Activated CD8-positive, alpha-beta T cell treated with anti-CD3 and anti-CD28 coated beads for 36 hours (primary cell): ENCODE measurements around the gene MED19. TPM values are rescaled to one million over a fixed set of nuclear protein-coding genes. Genes with fewer than 3 reads are reported as not detected.
A peak's percentile ranks its signal among the peaks of the same experiment; 100 is the strongest.

Experiments used
- ATAC-seq: fragments of 200-7000 bp; cut with Tn5 transposase; one replicate; pipeline ENCODE4 v1.10.0; 2021; ENCODE audit warnings: mild to moderate bottlenecking, moderate library complexity
- CTCF ChIA-PET: fragments of 350-600 bp; sonication (Branson Sonifier 250); formaldehyde crosslinking; loops from one replicate; lab custom pipeline; 2021; ENCODE audit warnings: antibody characterized with exemption; lab: Charles Lee
- POLR2A ChIA-PET: fragments of 350-600 bp; sonication (Branson Sonifier 250); formaldehyde crosslinking; loops from one replicate; lab custom pipeline; 2021; ENCODE audit warnings: antibody characterized with exemption; lab: Charles Lee
- DNase-seq: peaks from one replicate; pipeline ENCODE4 v3.0.0-alpha.2; 2020
- H3K27ac Mint-ChIP-seq: one replicate; pipeline ENCODE4 v1.8.0; 2021; ENCODE audit warnings: mild to moderate bottlenecking, mixed read lengths
- H3K27me3 Mint-ChIP-seq: one replicate; pipeline ENCODE4 v1.8.0; 2021; ENCODE audit warnings: mixed read lengths
- H3K36me3 Mint-ChIP-seq: one replicate; pipeline ENCODE4 v1.8.0; 2021; ENCODE audit warnings: low read depth, mixed read lengths
- H3K4me1 Mint-ChIP-seq: one replicate; pipeline ENCODE4 v1.8.0; 2021; ENCODE audit warnings: low read depth, mixed read lengths
- H3K4me3 Mint-ChIP-seq: one replicate; pipeline ENCODE4 v1.8.0; 2021; ENCODE audit warnings: mild to moderate bottlenecking, moderate library complexity, mixed read lengths
- H3K9me3 Mint-ChIP-seq: one replicate; pipeline ENCODE4 v1.8.0; 2021; ENCODE audit warnings: mixed read lengths
- intact Hi-C: fragments of 100-400 bp; cut with micrococcal nuclease; formaldehyde crosslinking; loops from one replicate; pipeline ENCODE4 v1.10.0; 2022
- total RNA-seq, 2 experiments: library from RNA; stranded (reverse); gene quantifications; one replicate each; pipeline ENCODE4 v1.2.3, GENCODE V29; 2021
- TF ChIP-seq, protein P1 (sequence below): fragments of 200-600 bp; IDR thresholded peaks from one replicate; pipeline ENCODE4 v1.8.0; 2022; ENCODE audit warnings: antibody characterized with exemption, mild to moderate bottlenecking

The MED19 gene
- total RNA-seq, 2 experiments from 2014 or later, result 9.1 to 10.3 TPM

DNA sequence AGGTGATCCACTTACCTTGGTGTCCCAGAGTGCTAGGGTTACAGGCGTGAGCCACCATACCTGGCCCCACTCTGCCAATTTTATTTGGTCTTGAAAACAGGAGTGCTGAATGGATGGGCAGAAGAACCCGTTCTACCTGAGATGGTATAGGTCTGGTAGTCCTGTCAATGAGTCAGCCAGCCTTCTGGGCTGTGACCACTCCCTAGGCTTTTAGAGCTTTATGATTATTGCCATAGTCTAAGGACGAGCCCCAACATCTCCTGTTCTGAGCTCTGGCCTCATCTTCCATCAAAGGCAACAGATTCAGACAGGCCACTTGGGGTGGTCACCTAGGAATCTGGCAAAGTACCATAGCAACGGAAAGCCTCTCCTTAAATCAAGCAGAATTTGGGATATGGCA lies 32.6 kb downstream of the MED19 start:
- ATAC-seq, result no peak
- ChIA-PET POLR2A (interaction anchor here (2.0 kb wide), 1 partner anchor 12 kb away, joined by 4 read pairs; the partner anchor contains the start of gene ZDHHC5), CTCF (interaction anchor here (1.1 kb wide), 1 partner anchor 121 kb away, joined by 3 read pairs; no protein-coding TSS in a partner anchor)
- H3K27ac Mint-ChIP-seq, result no peak overlapping the region
- TF ChIP-seq, protein P1, sequence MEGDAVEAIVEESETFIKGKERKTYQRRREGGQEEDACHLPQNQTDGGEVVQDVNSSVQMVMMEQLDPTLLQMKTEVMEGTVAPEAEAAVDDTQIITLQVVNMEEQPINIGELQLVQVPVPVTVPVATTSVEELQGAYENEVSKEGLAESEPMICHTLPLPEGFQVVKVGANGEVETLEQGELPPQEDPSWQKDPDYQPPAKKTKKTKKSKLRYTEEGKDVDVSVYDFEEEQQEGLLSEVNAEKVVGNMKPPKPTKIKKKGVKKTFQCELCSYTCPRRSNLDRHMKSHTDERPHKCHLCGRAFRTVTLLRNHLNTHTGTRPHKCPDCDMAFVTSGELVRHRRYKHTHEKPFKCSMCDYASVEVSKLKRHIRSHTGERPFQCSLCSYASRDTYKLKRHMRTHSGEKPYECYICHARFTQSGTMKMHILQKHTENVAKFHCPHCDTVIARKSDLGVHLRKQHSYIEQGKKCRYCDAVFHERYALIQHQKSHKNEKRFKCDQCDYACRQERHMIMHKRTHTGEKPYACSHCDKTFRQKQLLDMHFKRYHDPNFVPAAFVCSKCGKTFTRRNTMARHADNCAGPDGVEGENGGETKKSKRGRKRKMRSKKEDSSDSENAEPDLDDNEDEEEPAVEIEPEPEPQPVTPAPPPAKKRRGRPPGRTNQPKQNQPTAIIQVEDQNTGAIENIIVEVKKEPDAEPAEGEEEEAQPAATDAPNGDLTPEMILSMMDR, result no peak
- no peak overlapping the region for H3K4me3 Mint-ChIP-seq
- no peaks in the 10 kb centered on the region for H3K9me3 Mint-ChIP-seq
- intact Hi-C loops, result no loop called here
- peaks cover 54% of the 10 kb centered on the region for H3K36me3 Mint-ChIP-seq
- no peaks in the 10 kb centered on the region for H3K27me3 Mint-ChIP-seq
- H3K4me1 Mint-ChIP-seq, result peaks cover 62% of the 10 kb centered on the region
- DNase-seq, result no peak

DNA sequence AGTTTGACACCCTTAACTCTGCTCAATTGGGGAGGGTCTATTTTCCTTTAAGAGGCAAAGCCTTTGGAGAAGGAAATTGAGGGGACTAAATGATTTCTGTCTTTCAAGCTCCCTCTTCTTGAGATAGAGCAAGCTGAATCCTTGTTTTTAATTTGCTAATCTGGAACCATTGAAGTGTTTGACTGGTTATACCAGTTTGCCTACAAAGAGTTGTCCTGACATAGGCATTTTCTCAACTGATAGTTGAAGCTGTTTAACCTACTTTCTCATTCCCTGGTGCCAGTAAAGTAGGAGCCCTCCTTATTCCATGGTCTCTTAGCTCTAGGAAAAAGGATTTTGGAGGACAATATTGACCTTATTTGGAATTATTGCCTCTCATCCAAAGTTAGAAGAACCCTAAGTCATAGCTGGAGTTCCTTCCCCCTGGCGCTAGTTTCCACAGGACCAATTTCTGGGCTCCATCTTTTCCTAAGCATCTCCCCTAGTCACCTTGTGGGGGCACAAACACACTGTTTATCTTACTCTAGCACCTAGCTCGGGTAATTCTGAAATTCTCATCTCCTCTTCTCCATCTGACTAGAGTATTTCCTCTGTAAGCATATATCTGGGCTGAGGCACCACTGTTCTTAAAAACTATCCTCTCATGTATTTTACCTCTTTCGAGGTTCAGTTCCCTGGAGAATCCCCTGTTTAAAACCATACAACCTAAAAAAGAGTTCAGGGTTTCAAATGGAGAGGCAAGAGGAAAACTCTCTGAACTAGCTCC lies 36.7 kb downstream of the MED19 start:
- Mint-ChIP-seq H3K4me3 (no peak overlapping the region), H3K27ac (no peak overlapping the region), H3K4me1 (peaks cover 71% of the 10 kb centered on the region), H3K36me3 (peaks cover 50% of the 10 kb centered on the region), H3K27me3 (no peaks in the 10 kb centered on the region), H3K9me3 (no peaks in the 10 kb centered on the region)
- TF ChIP-seq, protein P1, result no peak
- intact Hi-C loops, result no loop called here
- ChIA-PET CTCF (interaction anchor here (1.1 to 2.1 kb wide), 6 partner anchors 31 to 218 kb away, joined by 3 to 11 read pairs (median 5); partner anchors contain the start of gene UBE2L6), POLR2A (interaction anchor here (0.8 to 1.7 kb wide), 6 partner anchors 13 to 35 kb away, joined by 3 to 4 read pairs (median 3); no protein-coding TSS in a partner anchor)
- DNase-seq, result no peak
- no peak for ATAC-seq

DNA sequence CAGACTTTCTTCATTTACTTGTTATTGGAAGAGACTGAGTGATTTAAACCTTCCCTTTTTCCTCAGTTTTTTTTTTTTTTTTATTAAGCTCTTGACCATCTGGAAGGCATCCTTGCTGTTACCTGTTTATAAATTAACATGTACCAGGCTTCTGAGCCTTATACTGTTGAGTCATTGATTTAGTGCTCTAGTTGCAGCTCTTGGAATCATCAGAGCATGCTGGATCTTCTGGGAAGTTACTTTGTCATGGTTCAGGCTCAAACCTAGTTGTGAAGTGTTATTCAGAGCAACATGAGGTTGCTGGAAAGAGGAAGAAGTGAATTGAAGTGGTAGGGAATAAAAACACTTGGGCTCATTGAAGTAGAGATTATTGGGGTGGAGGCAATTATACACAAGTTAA lies 37.8 kb downstream of the MED19 start:
- H3K4me3 Mint-ChIP-seq, result no peak overlapping the region
- CTCF ChIA-PET, result interaction anchor here (1.3 to 2.1 kb wide), 3 partner anchors 30 to 147 kb away, joined by 3 to 7 read pairs (median 6); no protein-coding TSS in a partner anchor
- no peak overlapping the region for H3K27ac Mint-ChIP-seq

DNA sequence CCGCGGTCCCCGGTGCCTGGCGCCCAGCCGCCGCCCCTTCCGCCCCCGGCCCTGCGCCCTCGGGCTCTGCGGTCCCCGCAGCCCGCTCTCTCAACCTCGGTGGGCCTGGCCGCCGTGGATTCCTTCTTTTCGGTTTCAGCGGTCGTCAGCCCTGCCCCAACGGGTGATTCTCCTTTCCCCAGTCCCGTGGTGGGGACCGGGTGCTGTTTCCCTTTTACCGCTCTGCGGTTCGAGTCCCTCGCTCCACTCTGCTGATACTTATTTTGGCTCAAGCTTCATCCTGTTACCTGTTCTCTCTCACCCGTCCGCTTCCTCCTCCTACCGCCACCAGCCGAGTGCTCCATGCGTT lies 43.6 kb downstream of the MED19 start:
- H3K4me3 Mint-ChIP-seq, result peak overlapping the region; percentile 95
- TF ChIP-seq, protein P1, result no peak
- H3K27ac Mint-ChIP-seq, result peak overlapping the region; percentile 99
- H3K4me1 Mint-ChIP-seq, result peaks cover 41% of the 10 kb centered on the region
- ATAC-seq, result no peak
- DNase-seq, result peak; percentile 54
- H3K9me3 Mint-ChIP-seq, result no peaks in the 10 kb centered on the region
- H3K27me3 Mint-ChIP-seq, result no peaks in the 10 kb centered on the region
- intact Hi-C loops, result loop anchor here (5.0 to 10.0 kb wide), 2 partner anchors 44 to 906 kb away; partner anchors contain the start of genes LPXN, MED19, TMX2 and ZFP91
- ChIA-PET POLR2A (interaction anchor here (0.5 to 3.6 kb wide), 5 partner anchors 10 to 77 kb away, joined by 3 to 28 read pairs (median 4); partner anchors contain the start of gene CLP1), CTCF (interaction anchor here (1.1 to 1.5 kb wide), 2 partner anchors 132 to 137 kb away, joined by 3 read pairs; no protein-coding TSS in a partner anchor)
- peaks cover 23% of the 10 kb centered on the region for H3K36me3 Mint-ChIP-seq

More for the DNA sequence above, 37.8 kb downstream of the MED19 start:
- ATAC-seq, result no peak
- TF ChIP-seq, protein P1, result no peak
- POLR2A ChIA-PET, result no interaction called here
- no peaks in the 10 kb centered on the region for H3K9me3 Mint-ChIP-seq
- intact Hi-C loops, result no loop called here
- DNase-seq, result no peak
- H3K4me1 Mint-ChIP-seq, result peaks cover 63% of the 10 kb centered on the region
- H3K27me3 Mint-ChIP-seq, result no peaks in the 10 kb centered on the region
- H3K36me3 Mint-ChIP-seq, result peaks cover 45% of the 10 kb centered on the region
